PC-3 (cell line): Measurements from ENCODE around the gene FAM241B.

Source experiments
- CTCF ChIP-seq: fragments of 300-600 bp; sonication (generic); conservative IDR thresholded peaks from 2 replicates; pipeline ENCODE4 v1.5.1; 2017; ENCODE audit warnings: antibody characterized with exemption, low read depth, mild to moderate bottlenecking, low read length
- EZH2 ChIP-seq: fragments of 300-600 bp; sonication (generic); IDR thresholded peaks from one replicate; pipeline ENCODE4 v1.6.1; 2017; ENCODE audit warnings: antibody characterized with exemption, mild to moderate bottlenecking, low read length; ENCODE audit not compliant: unreplicated experiment
- EZH2phosphoT487 ChIP-seq: fragments of 300-600 bp; sonication (generic); IDR thresholded peaks from 2 replicates; pipeline ENCODE4 v1.6.1; 2018; ENCODE audit warnings: mild to moderate bottlenecking, antibody characterized with exemption, low read length, borderline replicate concordance

- TF ChIP-seq EZH2 (no peak), CTCF (no peak), EZH2phosphoT487 (no peak)
Observed at GRCh38 chr10:69618746-69619145, 11.3 kb upstream of the FAM241B start.
